Femur (tissue), 1 donor: ENCODE measurements around the gene PATE4.

Source experiments
- DNase-seq: peaks from one replicate; pipeline ENCODE4 v3.0.0-alpha.2; 2017

The PATE4 gene

DNA sequence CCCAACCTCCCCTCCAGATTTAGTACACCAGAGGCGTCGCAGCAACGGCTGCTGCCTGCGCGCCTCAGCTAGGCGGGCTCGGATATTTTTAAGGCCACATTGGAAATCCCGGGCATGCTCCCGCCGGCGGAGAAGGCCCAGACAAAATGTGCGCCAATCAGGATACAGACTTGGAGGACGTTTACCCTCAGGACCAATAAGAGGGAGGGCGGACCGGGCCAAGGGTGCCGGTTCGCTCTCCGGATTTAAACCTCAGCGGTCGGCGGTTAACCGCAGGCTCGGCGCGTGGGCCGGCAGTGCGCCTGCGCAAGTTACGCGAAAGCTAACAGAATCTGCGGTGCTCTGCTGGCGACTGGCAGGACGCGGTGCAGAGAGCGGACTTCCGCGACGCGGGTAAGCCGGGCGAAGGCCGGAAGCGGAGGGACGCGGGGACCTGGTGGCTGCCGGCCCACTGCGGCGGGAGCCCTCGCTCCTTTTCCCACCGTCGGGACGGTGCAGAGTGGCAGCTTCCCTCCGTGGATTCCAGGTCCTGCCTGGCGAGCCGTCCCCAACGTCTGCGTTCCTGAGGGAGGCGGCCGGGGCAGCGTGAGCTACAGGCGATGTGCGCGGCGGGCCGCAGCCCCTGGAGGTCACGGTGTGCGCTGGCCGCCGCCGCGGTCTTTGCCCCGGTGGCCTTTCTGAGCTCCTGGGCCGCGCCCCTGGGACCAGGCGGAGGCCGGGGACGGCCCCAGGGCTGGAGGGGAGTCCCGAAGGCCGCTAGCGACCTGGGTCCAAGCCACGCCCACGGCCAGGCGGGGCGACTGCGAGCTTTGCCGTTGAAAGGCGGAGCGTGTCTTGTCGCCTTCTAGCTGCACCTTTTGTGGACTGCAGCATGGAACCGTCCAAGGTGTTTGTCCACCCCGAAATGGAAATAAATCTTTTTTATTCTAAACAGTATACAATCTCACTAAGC, 54.5 kb downstream of the PATE4 start, which contains the start of gene HYLS1:
HYLS1 (plus strand) TSS at position 296 of the 952 bp plus-strand sequence. CDS start 11,701 bp downstream, outside the sequence.
- DNase-seq: peak; percentile 96
